Activated effector memory CD4-positive, alpha-beta T cell treated with anti-CD3 and anti-CD28 coated beads, Interleukin-2, amount 50 U/mL, for 16 hours (primary cell): ENCODE results near the gene TXNL4B.
"Not testable (repeated sequence)": the region's sequence is repeated elsewhere in the genome, so short reads cannot be mapped to it uniquely, and the experiment has no call there.

ENCODE experiments used
- DNase-seq: peaks from one replicate; pipeline ENCODE4 v3.0.0-alpha.2; 2020

TXNL4B gene

GRCh38 chr16:72072514-72073342 lies 20.7 kb downstream of the TXNL4B start:
- DNase-seq, result no peak

- no peak for DNase-seq
Measured at GRCh38 chr16:72068930-72069329, 24.5 kb downstream of the TXNL4B start.

GRCh38 chr16:72066747-72067146 lies 26.7 kb downstream of the TXNL4B start:
- no peak for DNase-seq

GRCh38 chr16:72064361-72064894 lies 29.0 kb downstream of the TXNL4B start:
- no peak for DNase-seq

- DNase-seq, result no peak
Measured at GRCh38 chr16:72061564-72061963, 31.9 kb downstream of the TXNL4B start.

GRCh38 chr16:72060405-72060804 lies 33.0 kb downstream of the TXNL4B start:
- no peak for DNase-seq

DNA sequence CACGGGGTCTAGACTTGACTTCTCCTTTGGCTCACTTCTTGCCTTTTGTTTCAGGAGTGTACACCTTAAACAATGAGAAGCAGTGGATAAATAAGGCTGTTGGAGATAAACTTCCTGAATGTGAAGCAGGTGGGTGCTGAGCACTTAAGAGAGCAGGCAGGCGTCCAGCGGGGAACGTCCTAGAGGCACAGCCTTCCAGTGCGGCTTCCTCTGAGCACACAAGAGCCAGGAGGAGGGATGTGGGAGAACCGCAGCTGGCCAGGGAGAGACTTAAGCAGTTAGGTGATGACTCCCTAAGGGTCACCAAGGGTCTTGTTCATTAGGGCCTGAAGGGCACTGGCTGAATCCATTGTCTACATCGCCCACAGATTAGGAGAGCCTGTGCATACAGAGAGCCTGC lies 34.4 kb downstream of the TXNL4B start:
- DNase-seq, result not testable (repeated sequence)

DNA sequence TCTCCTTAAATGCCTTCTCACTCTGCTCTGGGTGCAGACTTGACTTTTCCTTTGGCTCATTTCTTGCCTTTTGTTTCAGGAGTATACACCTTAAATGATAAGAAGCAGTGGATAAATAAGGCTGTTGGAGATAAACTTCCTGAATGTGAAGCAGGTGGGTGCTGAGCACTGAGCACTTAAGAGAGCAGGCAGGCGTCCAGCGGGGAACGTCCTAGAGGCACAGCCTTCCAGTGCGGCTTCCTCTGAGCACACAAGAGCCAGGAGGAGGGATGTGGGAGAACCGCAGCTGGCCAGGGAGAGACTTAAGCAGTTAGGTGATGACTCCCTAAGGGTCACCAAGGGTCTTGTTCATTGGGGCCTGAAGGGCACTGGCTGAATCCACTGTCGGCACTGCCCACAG lies 36.1 kb downstream of the TXNL4B start:
- not testable (repeated sequence) for DNase-seq

DNA sequence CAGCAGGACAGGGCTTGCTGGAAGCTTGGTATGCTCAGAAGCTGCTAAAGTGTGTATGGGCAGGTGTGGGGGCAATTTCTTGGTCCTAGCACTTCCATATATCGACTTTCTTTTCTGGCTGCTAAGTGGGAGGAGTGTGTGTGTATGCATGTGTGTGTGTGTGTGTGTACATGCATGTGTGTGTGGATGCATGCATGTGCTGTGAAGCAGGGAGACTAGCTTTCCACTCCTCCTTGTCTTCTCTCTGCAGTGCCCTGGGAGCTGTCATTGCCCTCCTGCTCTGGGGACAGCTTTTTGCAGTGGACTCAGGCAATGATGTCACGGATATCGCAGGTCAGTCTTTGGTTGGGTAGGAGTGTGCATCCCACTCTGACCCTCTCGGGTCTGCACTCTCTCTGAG lies 37.5 kb downstream of the TXNL4B start:
- DNase-seq, result no peak

- DNase-seq, result not testable (repeated sequence)
Measured at GRCh38 chr16:72054254-72054847, 39.1 kb downstream of the TXNL4B start, which contains the start of gene HP. HP (plus strand) TSS chr16:72054505; CDS start chr16:72054653, 148 bp downstream.

DNA sequence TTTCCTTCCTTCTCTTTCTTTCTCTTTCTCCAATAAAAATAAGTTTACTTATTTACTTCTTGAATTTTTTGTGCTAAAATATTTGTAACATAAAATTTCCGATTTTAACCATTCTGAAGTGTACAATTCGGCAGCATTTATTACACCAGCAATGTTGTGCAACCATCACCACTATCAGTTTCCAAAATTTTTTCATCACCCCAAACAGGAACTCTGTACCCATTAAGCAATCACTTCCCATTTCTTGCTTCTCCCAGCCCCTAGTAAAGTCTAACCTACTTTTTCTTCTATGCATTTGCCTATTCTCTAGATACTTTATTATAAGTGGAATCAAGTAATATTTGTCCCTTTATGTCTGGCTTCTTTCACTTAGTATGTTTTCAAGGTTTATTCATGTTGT lies 41.6 kb downstream of the TXNL4B start:
- no peak for DNase-seq

DNA sequence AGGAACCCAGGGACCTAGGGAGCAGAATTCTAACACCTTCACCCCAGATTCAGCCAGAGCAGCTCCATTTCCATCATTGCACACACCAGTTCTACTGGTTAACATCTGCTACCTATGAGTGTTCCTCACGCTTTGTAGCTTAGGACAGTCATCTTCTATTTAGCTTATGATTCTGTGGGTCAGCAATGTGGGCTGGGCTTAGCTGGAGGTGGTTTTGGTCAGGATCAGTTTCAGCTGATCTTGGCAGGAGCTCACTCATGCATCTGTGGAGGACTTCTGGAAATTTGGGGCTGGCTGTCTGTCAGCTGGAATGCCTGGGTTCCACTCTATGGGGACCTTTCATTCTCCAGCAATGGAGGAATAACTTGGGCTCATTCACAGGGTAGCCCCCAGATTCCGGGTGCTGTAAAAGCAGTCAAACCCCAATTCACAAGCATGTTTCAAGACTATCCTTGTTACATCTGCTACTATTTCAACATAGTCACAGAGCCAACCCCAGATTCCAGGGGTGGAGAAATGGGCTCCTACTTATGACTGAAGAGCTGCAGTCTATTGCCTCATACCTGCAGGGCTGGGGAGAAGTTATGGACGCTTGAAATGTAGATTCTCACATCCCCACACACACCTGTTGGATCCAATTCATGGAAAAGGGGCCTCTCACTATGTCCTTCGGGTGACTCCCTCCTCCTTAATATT lies 42.5 kb downstream of the TXNL4B start:
- no peak for DNase-seq

DNA sequence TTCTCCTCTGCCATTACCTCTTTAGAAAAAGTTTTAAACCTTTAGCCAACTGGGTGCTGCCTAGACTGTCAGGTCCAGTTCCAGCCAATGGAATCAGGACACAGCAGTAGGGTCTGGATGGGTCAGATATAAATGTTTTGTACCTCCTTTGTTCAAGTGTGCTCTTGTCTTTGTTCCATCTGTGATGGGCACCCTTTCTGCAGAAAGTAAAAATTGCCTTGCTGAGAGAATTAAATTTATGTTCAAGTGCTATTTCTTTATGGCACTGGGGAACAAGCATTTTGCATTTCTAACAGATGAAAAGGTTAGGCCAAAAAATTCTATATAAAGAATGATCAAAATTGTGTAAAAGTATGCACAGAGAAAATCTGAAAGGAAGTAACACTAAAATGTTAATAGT lies 44.3 kb downstream of the TXNL4B start:
- DNase-seq, result no peak

DNA sequence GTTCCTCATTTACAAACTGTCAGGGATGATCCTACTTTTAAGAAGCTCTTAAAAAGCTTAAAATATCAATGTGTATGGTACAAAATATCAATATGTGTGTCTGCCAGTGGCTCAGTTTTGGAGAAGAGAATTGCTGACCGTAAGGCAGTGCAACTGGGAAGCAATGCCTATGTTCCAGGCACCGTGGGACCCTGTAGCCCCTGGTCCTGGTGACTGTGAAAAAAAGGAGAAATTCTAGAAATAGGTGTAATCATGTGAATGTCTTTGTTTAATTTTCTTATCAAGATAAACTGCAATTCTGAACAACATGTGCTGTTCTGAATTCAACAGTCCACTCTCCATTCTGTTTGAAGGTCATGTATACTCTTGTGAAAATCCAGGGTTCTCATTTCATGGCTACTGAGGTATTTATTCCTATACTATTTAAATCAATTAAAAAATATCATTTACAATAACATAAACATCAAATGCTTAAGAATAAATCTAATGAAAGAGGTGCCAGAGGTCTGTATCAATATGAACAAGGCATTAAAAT lies 48.5 kb downstream of the TXNL4B start:
- DNase-seq, result no peak

GRCh38 chr16:72044296-72044695 lies 49.1 kb downstream of the TXNL4B start:
- DNase-seq, result no peak

- no peak for DNase-seq
Measured at GRCh38 chr16:72043539-72043938, 49.9 kb downstream of the TXNL4B start.

GRCh38 chr16:72043058-72043457 lies 50.4 kb downstream of the TXNL4B start:
- no peak for DNase-seq

DNA sequence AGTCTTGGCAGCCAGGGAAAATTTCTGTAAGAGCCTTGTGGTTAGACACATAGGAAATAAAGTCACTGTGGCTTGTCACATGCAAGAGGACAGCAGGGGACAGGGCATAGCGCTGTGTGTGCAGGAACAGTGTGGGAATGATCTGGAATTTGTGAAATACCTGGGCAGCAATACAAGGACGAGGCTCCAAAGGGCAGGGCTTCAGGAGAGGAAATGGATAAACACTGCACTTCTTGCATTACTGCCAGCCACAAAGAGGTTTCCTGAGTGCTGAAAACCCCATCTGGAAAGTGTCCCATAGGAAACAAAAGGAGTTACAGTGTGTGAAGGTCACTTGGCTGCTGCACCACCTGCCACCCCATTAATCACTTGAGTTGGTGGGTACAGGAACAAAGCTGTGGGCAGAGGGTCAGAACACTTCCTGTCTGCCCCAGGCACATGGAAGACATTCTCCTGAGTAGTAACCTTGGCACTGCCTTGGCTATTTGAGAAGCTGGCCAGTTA lies 51.2 kb downstream of the TXNL4B start:
- DNase-seq, result no peak

GRCh38 chr16:72036098-72036497 lies 57.3 kb downstream of the TXNL4B start:
- no peak for DNase-seq
